PC-3 (cell line): ENCODE measurements around the gene EMILIN1. TPM values are rescaled to one million over a fixed set of nuclear protein-coding genes. Genes with fewer than 3 reads are reported as not detected.

Experiments
- ATAC-seq: fragments of 200-7000 bp; cut with Tn5 transposase; 2 replicates; pipeline ENCODE4 v1.9.1; 2020; ENCODE audit warnings: mild to moderate bottlenecking, moderate library complexity
- BruUV-seq: library from RNA; stranded (reverse); fragments of 400-500 nt; replicated peaks from 2 replicates; lab custom pipeline; 2021; lab: Mats Ljungman, UMichigan
- CTCF ChIA-PET: fragments of 300-600 bp; sonication (Branson Sonifier 250); formaldehyde crosslinking; loops from one replicate; lab custom pipeline; 2022; ENCODE audit warnings: antibody characterized with exemption; lab: Charles Lee
- POLR2A ChIA-PET: fragments of 300-600 bp; sonication (Branson Sonifier 250); formaldehyde crosslinking; loops from one replicate; lab custom pipeline; 2022; ENCODE audit warnings: antibody characterized with exemption; ENCODE audit not compliant: unreplicated experiment; lab: Charles Lee
- DNase-seq: peaks from one replicate; pipeline ENCODE4 v3.0.0-alpha.2; 2015
- H2AFZ ChIP-seq: fragments of 300-600 bp; sonication (generic); 2 replicates; pipeline ENCODE4 v1.6.0; 2016; ENCODE audit warnings: antibody characterized with exemption, low read length
- H3F3A ChIP-seq: fragments of 300-600 bp; sonication (generic); one replicate; pipeline ENCODE4 v1.6.0; 2017; ENCODE audit warnings: antibody characterized with exemption, low read length, control low read depth, mild to moderate bottlenecking; ENCODE audit not compliant: unreplicated experiment
- H3K27ac ChIP-seq: fragments of 300-600 bp; sonication (generic); 2 replicates; pipeline ENCODE4 v1.5.1; 2016; ENCODE audit warnings: mild to moderate bottlenecking, low read length
- H3K27me3 ChIP-seq: fragments of 300-600 bp; sonication (generic); 2 replicates; pipeline ENCODE4 v1.6.1; 2016; ENCODE audit warnings: low read length, mixed read lengths
- H3K36me3 ChIP-seq: fragments of 300-600 bp; sonication (generic); 2 replicates; pipeline ENCODE4 v1.6.1; 2016; ENCODE audit warnings: low read depth, mixed run types, low read length, mixed read lengths
- H3K4me1 ChIP-seq: fragments of 300-600 bp; sonication (generic); 2 replicates; pipeline ENCODE4 v1.5.1; 2016; ENCODE audit warnings: low read length; ENCODE audit not compliant: insufficient read depth
- H3K4me2 ChIP-seq: fragments of 300-600 bp; sonication (generic); 2 replicates; pipeline ENCODE4 v1.6.0; 2016; ENCODE audit warnings: low read length
- H3K4me3 ChIP-seq: fragments of 300-600 bp; sonication (generic); 2 replicates; pipeline ENCODE4 v1.5.1; 2016; ENCODE audit warnings: mild to moderate bottlenecking, low read length, mixed read lengths
- H3K79me2 ChIP-seq: fragments of 300-600 bp; sonication (generic); 2 replicates; pipeline ENCODE4 v1.6.1; 2017; ENCODE audit warnings: low read length, mixed read lengths
- H3K9ac ChIP-seq: fragments of 300-600 bp; sonication (generic); 2 replicates; pipeline ENCODE4 v1.6.0; 2016; ENCODE audit warnings: mild to moderate bottlenecking, low read length
- H3K9me2 ChIP-seq: fragments of 300-600 bp; sonication (generic); replicated peaks from 2 replicates; pipeline ENCODE4 v1.6.1; 2016; ENCODE audit warnings: mixed run types, low read length, mixed read lengths
- H3K9me3 ChIP-seq: fragments of 300-600 bp; sonication (generic); 2 replicates; pipeline ENCODE4 v1.6.1; 2016; ENCODE audit warnings: low read length, mixed read lengths
- H4K20me1 ChIP-seq: fragments of 300-600 bp; sonication (generic); 2 replicates; pipeline ENCODE4 v1.6.1; 2016; ENCODE audit warnings: low read length, mixed read lengths
- CTCF ChIP-seq: fragments of 300-600 bp; sonication (generic); conservative IDR thresholded peaks from 2 replicates; pipeline ENCODE4 v1.5.1; 2017; ENCODE audit warnings: antibody characterized with exemption, low read depth, mild to moderate bottlenecking, low read length
- EZH2 ChIP-seq: fragments of 300-600 bp; sonication (generic); IDR thresholded peaks from one replicate; pipeline ENCODE4 v1.6.1; 2017; ENCODE audit warnings: antibody characterized with exemption, mild to moderate bottlenecking, low read length; ENCODE audit not compliant: unreplicated experiment
- EZH2phosphoT487 ChIP-seq: fragments of 300-600 bp; sonication (generic); IDR thresholded peaks from 2 replicates; pipeline ENCODE4 v1.6.1; 2018; ENCODE audit warnings: mild to moderate bottlenecking, antibody characterized with exemption, low read length, borderline replicate concordance
- intact Hi-C: fragments of 100-400 bp; cut with micrococcal nuclease; formaldehyde crosslinking; loops from 2 replicates; pipeline ENCODE4 v1.9.0; 2023
- total RNA-seq: library from RNA; depleted of rRNA; stranded (reverse); fragments of >200 nt; gene quantifications from 2 replicates; pipeline ENCODE4 v1.2.3, GENCODE V29; 2014

EMILIN1 gene
- total RNA-seq, 1 experiment from 2014 or later, result 0.69 TPM

GRCh38 chr2:27038012-27038411 is 40.4 kb upstream of the EMILIN1 start:
- no peak for DNase-seq
- no TSS peak for BruUV-seq
- no peak overlapping the region for H3K9ac ChIP-seq
- ChIA-PET POLR2A (no interaction called here), CTCF (no interaction called here)
- no peaks in the 10 kb centered on the region for H3K9me3 ChIP-seq
- no peaks in the 10 kb centered on the region for H3K27me3 ChIP-seq
- H3K9me2 ChIP-seq, result no peaks in the 10 kb centered on the region
- no peaks in the 10 kb centered on the region for H4K20me1 ChIP-seq
- H2AFZ ChIP-seq, result no peak overlapping the region
- ATAC-seq, result no peak
- no peak for TF ChIP-seq CTCF
- no peak for TF ChIP-seq EZH2
- no peak for TF ChIP-seq EZH2phosphoT487
- peaks cover 62% of the 10 kb centered on the region for H3K36me3 ChIP-seq
- intact Hi-C loops, result no loop called here
- no peak overlapping the region for H3K4me2 ChIP-seq
- no peaks in the 10 kb centered on the region for H3F3A ChIP-seq
- no peak overlapping the region for H3K4me3 ChIP-seq
- peaks cover 8% of the 10 kb centered on the region for H3K4me1 ChIP-seq
- H3K27ac ChIP-seq, result no peak overlapping the region
- peaks cover 25% of the 10 kb centered on the region for H3K79me2 ChIP-seq

GRCh38 chr2:27038631-27039339 is 39.6 kb upstream of the EMILIN1 start:
- no peak for DNase-seq
- no peak for ATAC-seq
- H3K4me2 ChIP-seq, result no peak overlapping the region
- BruUV-seq, result no TSS peak
- no peak overlapping the region for H3K9ac ChIP-seq
- no peak overlapping the region for H3K27ac ChIP-seq
- TF ChIP-seq EZH2, result no peak
- TF ChIP-seq CTCF, result no peak
- TF ChIP-seq EZH2phosphoT487, result no peak
- no peaks in the 10 kb centered on the region for H3F3A ChIP-seq
- no peaks in the 10 kb centered on the region for H3K27me3 ChIP-seq
- H3K9me2 ChIP-seq, result no peaks in the 10 kb centered on the region
- H3K4me3 ChIP-seq, result no peak overlapping the region
- no peaks in the 10 kb centered on the region for H3K9me3 ChIP-seq
- POLR2A ChIA-PET, result no interaction called here
- peaks cover 17% of the 10 kb centered on the region for H3K79me2 ChIP-seq
- peaks cover 5% of the 10 kb centered on the region for H3K4me1 ChIP-seq
- CTCF ChIA-PET, result no interaction called here
- no peaks in the 10 kb centered on the region for H4K20me1 ChIP-seq
- no peak overlapping the region for H2AFZ ChIP-seq
- intact Hi-C loops, result no loop called here
- H3K36me3 ChIP-seq, result peaks cover 62% of the 10 kb centered on the region

GRCh38 chr2:27039426-27039825 is 39.0 kb upstream of the EMILIN1 start:
- no TSS peak for BruUV-seq

More at GRCh38 chr2:27039426-27039825, 39.0 kb upstream of the EMILIN1 start:
- DNase-seq (no peak), ATAC-seq (no peak)
- Histone ChIP-seq H3K27ac (no peak overlapping the region), H2AFZ (no peak overlapping the region), H3K9me2 (no peaks in the 10 kb centered on the region), H4K20me1 (no peaks in the 10 kb centered on the region), H3K4me2 (no peak overlapping the region), H3K27me3 (no peaks in the 10 kb centered on the region), H3K9me3 (no peaks in the 10 kb centered on the region), H3K9ac (no peak overlapping the region), H3K79me2 (peaks cover 11% of the 10 kb centered on the region), H3K36me3 (peaks cover 62% of the 10 kb centered on the region), H3F3A (no peaks in the 10 kb centered on the region), H3K4me3 (no peak overlapping the region), H3K4me1 (no peaks in the 10 kb centered on the region)
- intact Hi-C loops, result no loop called here
- ChIA-PET POLR2A (no interaction called here), CTCF (no interaction called here)
- TF ChIP-seq EZH2phosphoT487, result no peak
- no peak for TF ChIP-seq CTCF
- TF ChIP-seq EZH2, result no peak
